Measurements from ENCODE around the gene ADM5. TPM values are rescaled to one million over a fixed set of nuclear protein-coding genes. Genes with fewer than 3 reads are reported as not detected.

Gene ADM5
- total and polyA plus RNA-seq, 10 of the 15 experiments (the other 5 are each of a cell fraction or from before 2014, with no cell fraction given): 0.05 to 6.0 (median 1.2) TPM; not detected in 1

DNA sequence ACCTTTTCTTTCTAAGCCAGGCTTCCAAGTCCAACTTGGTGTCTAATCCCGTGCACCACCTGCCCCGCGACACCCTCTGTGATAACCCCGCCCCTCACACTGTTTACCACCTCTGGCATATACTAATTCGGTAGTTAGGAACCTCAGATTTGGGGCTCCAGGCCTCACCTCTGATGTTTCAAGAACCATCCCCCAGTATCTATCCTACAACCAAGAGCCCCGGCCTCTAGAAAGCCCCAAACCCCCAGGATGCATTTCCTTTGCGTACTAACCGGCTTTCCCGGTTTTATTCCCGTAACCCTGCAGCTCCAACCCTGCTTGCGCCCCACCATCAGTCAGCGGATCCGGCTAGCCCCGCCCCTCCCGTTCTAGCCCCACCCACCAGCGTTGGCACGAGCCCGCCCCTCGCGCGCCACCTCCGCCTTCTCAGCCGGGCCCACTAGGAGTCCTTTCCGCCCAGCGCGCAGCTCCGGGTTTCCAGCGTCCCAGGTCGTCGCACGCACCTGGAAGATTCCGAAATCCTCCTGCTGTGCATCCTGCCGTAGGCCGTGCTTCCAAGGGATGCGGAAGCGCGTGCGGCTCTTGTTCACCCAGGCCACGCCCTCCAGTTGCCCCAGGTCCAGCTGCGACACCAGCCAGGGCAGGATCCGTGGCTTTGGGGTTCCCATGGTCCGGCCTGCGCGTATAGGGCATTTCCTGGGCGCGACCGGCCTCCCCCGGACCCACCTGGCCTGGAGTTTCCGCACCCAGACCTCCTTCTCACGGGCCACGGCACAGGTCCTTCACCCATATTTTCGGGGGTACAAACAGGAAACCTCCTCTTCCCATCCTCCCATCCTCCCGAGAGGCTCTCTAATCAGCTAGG is 25.0 kb upstream of the ADM5 start (continued):
- TF ChIP-seq, protein P1, sequence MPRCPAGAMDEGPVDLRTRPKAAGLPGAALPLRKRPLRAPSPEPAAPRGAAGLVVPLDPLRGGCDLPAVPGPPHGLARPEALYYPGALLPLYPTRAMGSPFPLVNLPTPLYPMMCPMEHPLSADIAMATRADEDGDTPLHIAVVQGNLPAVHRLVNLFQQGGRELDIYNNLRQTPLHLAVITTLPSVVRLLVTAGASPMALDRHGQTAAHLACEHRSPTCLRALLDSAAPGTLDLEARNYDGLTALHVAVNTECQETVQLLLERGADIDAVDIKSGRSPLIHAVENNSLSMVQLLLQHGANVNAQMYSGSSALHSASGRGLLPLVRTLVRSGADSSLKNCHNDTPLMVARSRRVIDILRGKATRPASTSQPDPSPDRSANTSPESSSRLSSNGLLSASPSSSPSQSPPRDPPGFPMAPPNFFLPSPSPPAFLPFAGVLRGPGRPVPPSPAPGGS (IDR thresholded peaks at IDR 0.05; ENCODE audit: borderline replicate concordance, insufficient read depth, low read depth, low read length, poor library complexity, severe bottlenecking): peak; percentile 13
- peak; percentile 57 for TF ChIP-seq SIN3A (IDR thresholded peaks at IDR 0.05; ENCODE audit: low read depth, low read length)
- TF ChIP-seq RFX5 (IDR thresholded peaks at IDR 0.05; ENCODE audit: low read depth, low read length): no peak
- no peak for TF ChIP-seq BMI1 (IDR thresholded peaks at IDR 0.05; ENCODE audit: borderline replicate concordance)
- no peak for TF ChIP-seq RB1 (IDR thresholded peaks at IDR 0.05; ENCODE audit: borderline replicate concordance)
- TF ChIP-seq SIX5 (IDR thresholded peaks at IDR 0.05; ENCODE audit: low read depth, low read length, severe bottlenecking): no peak
- no peak for TF ChIP-seq CEBPB (IDR thresholded peaks at IDR 0.05; ENCODE audit: borderline replicate concordance in 1 of 2, low read depth in 2 of 2, low read length in 2 of 2)
- no peak for TF ChIP-seq MEF2A (IDR thresholded peaks at IDR 0.05; ENCODE audit: insufficient read depth, low read depth, low read length)
- TF ChIP-seq RELB (IDR thresholded peaks at IDR 0.05; ENCODE audit: low read depth): no peak
- no peak for TF ChIP-seq PML (IDR thresholded peaks at IDR 0.05; ENCODE audit: low read length)
- TF ChIP-seq FOS (IDR thresholded peaks at IDR 0.05; ENCODE audit: borderline replicate concordance, extremely low read depth, insufficient read length): no peak
- TF ChIP-seq YBX1 (IDR thresholded peaks at IDR 0.05): no peak
- no peak for TF ChIP-seq NR2C1 (IDR thresholded peaks at IDR 0.05)
- TF ChIP-seq, protein P2, sequence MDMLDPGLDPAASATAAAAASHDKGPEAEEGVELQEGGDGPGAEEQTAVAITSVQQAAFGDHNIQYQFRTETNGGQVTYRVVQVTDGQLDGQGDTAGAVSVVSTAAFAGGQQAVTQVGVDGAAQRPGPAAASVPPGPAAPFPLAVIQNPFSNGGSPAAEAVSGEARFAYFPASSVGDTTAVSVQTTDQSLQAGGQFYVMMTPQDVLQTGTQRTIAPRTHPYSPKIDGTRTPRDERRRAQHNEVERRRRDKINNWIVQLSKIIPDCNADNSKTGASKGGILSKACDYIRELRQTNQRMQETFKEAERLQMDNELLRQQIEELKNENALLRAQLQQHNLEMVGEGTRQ (IDR thresholded peaks at IDR 0.05; ENCODE audit: borderline replicate concordance, low read depth, low read length): no peak
- TF ChIP-seq SKIL (IDR thresholded peaks at IDR 0.05; ENCODE audit: low read depth, poor library complexity, severe bottlenecking): no peak
- TF ChIP-seq, protein P3, sequence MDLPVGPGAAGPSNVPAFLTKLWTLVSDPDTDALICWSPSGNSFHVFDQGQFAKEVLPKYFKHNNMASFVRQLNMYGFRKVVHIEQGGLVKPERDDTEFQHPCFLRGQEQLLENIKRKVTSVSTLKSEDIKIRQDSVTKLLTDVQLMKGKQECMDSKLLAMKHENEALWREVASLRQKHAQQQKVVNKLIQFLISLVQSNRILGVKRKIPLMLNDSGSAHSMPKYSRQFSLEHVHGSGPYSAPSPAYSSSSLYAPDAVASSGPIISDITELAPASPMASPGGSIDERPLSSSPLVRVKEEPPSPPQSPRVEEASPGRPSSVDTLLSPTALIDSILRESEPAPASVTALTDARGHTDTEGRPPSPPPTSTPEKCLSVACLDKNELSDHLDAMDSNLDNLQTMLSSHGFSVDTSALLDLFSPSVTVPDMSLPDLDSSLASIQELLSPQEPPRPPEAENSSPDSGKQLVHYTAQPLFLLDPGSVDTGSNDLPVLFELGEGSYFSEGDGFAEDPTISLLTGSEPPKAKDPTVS (IDR thresholded peaks at IDR 0.05; ENCODE audit: low read depth, low read length): no peak
- no peak for TF ChIP-seq RAD21 (IDR thresholded peaks at IDR 0.05; ENCODE audit: insufficient read depth, low read depth, low read length)
- 0 out of 2 replicates have a peak, but pooled peaks have one; percentile 9 for TF ChIP-seq EED (IDR thresholded peaks at IDR 0.05; ENCODE audit: low read depth)
- TF ChIP-seq NFYB (IDR thresholded peaks at IDR 0.05; ENCODE audit: insufficient read depth, low read depth, low read length): no peak
- TF ChIP-seq SMAD1 (IDR thresholded peaks at IDR 0.05; ENCODE audit: low read depth, partially characterized antibody): no peak
- peak; percentile 4 to 48; a peak in 1 of 4 replicates for TF ChIP-seq BHLHE40 (IDR thresholded peaks at IDR 0.05; ENCODE audit: borderline replicate concordance in 1 of 2, low read depth in 2 of 2, low read length in 1 of 2)
